Gastrocnemius medialis (tissue), 4 donors: Measurements from ENCODE around the gene CHRM1. TPM values are rescaled to one million over a fixed set of nuclear protein-coding genes. Genes with fewer than 3 reads are reported as not detected.

Experiments used
- ATAC-seq, 2 donors: fragments of 150-250 bp; one replicate each; pipeline ENCODE4 v1.9.1; 2016
- DNase-seq, 2 donors: peaks; one replicate each; pipeline ENCODE4 v3.0.0-alpha.2; 2019
- H3K27ac ChIP-seq, 4 donors: fragments of 200-600 bp; sonication (generic); 1 replicate in 1 of 4; 2 replicates in 3 of 4; pipeline ENCODE4 v1.5.1; 2016 to 2018; ENCODE audit warnings: mild to moderate bottlenecking in 2 of 4, moderate library complexity in 1 of 4
- H3K27me3 ChIP-seq, 3 donors: fragments of 200-600 bp; sonication (generic) in 2 of 3; 1 replicate in 1 of 3; 2 replicates in 2 of 3; pipeline versions ENCODE4 v1.5.1 to v1.6.0; 2016 to 2019; ENCODE audit warnings: mild to moderate bottlenecking in 1 of 3, moderate library complexity in 1 of 3
- H3K36me3 ChIP-seq, 2 donors: fragments of 200-600 bp; sonication (generic) in 1 of 2; one replicate each; pipeline ENCODE4 v1.5.1; 2017 to 2018
- H3K4me1 ChIP-seq, 2 donors: fragments of 200-600 bp; sonication (generic) in 1 of 2; one replicate each; pipeline ENCODE4 v1.5.1; 2016 to 2017; ENCODE audit warnings: mild to moderate bottlenecking in 2 of 2
- H3K4me3 ChIP-seq, 4 donors: fragments of 200-600 bp; sonication (generic) in 3 of 4; 1 replicate in 1 of 4; 2 replicates in 3 of 4; pipeline ENCODE4 v1.5.1; 2016 to 2019; ENCODE audit warnings: mild to moderate bottlenecking in 2 of 4
- H3K9me3 ChIP-seq, 3 donors: fragments of 200-600 bp; sonication (generic) in 2 of 3; 1 replicate in 1 of 3; 2 replicates in 2 of 3; pipeline ENCODE4 v1.5.1; 2016 to 2019
- CTCF ChIP-seq, 5 experiments: fragments of 450-650 bp in 3 of 5; fragments of 200-600 bp in 2 of 5; sonication (generic) in 2 of 5; IDR thresholded peaks in 4 of 5; conservative IDR thresholded peaks in 1 of 5; 1 replicate in 4 of 5; 2 replicates in 1 of 5; pipeline ENCODE4 v1.5.1; 2016 to 2019; ENCODE audit warnings: antibody characterized with exemption in 5 of 5, mild to moderate bottlenecking in 3 of 5, moderate library complexity in 3 of 5
- POLR2A ChIP-seq, 2 donors: fragments of 450-650 bp; IDR thresholded peaks; one replicate each; pipeline ENCODE4 v1.6.1; 2017; ENCODE audit warnings: antibody characterized with exemption in 2 of 2, mild to moderate bottlenecking in 2 of 2, moderate library complexity in 2 of 2
- in situ Hi-C, 4 donors: fragments of 200-750 bp; cut with MboI; loops; one replicate each; pipeline versions ENCODE4 v1.15.0 to v1.8.0; 2017; ENCODE audit warnings: low sequenced_read_pairs in 4 of 4
- intact Hi-C: fragments of 100-400 bp; cut with DNase I; formaldehyde crosslinking; loops from one replicate; pipeline ENCODE4 v1.15.1; 2023; ENCODE audit warnings: low total_unique reads
- total RNA-seq, 4 donors: library from RNA; depleted of rRNA; stranded (reverse); fragments of >200 nt; gene quantifications; one replicate each; pipeline versions ENCODE4 v1.1.0 to v1.2.3, GENCODE V29; 2016

Gene CHRM1
- total RNA-seq, 4 donors from 2014 or later: not detected

DNA sequence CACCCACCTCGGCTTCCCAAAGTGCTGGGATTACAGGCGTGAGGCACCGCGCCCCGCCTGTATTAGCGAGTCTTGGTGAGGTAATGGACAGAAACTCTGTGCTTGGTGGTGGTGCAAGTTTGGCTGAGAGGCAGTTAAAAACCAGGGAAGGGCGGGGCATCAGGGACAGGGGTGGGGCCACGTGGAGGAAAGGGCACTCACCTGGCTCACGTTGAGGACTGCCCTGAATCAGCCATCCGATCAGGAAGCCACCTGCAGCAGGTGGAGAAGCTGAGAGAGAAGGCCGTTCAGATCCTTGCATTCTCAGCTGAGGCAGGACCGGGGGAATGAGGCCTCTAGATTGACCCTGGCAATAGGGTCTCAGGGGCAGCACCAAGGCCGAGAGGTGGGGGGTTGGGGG is 12.1 kb upstream of the CHRM1 start:
- no peak for TF ChIP-seq POLR2A (IDR thresholded peaks at IDR 0.05)
- no peak for TF ChIP-seq CTCF (IDR thresholded peaks at IDR 0.05 in 4 of 5, conservative IDR thresholded peaks at IDR 0.05 in 1 of 5)
- no peak for ATAC-seq
- H3K9me3 ChIP-seq: no peaks in the 10 kb centered on the region
- H3K27me3 ChIP-seq: peaks cover 0 to 2% (median 0%) of the 10 kb centered on the region in 3 donors
- H3K4me1 ChIP-seq: no peaks in the 10 kb centered on the region
- no peaks in the 10 kb centered on the region for H3K36me3 ChIP-seq
- no peak overlapping the region for H3K4me3 ChIP-seq
- intact Hi-C loops: no loop called here
- no peak for DNase-seq
- in situ Hi-C loops: no loop called here
- H3K27ac ChIP-seq: no peak overlapping the region

- intact Hi-C loops (no loop called here), in situ Hi-C loops (no loop called here)
- peaks cover 11 to 17% (median 13%) of the 10 kb centered on the region in 3 donors for H3K27me3 ChIP-seq
These were observed 10.5 kb upstream of the CHRM1 start for GRCh38 chr11:62931499-62932278.

DNA sequence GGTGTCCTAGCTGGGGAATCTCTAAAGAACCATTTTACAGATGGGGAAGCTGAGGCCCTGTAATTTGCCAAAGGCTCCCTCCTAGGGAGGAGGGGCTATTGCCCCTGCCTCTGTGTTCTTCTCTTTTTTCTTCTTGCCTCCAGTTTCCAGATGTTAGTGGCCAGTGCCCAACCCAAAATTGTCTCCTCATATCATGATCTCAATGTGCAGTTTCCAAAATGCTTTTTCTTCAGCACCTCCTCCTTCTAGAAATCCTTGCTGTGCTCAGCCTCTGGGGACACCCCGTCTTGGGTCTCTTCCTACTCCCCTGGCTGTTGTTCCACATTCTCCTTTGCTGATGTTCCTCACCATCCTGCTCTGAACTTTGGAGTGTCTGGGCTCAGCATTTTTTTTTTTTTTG is 9.5 kb upstream of the CHRM1 start:
- ATAC-seq (no peak), DNase-seq (no peak)
- H3K4me1 ChIP-seq: peaks cover 2 to 12% of the 10 kb centered on the region in 2 donors
- intact Hi-C loops (no loop called here), in situ Hi-C loops (no loop called here)
- H3K27me3 ChIP-seq: peaks cover 20 to 27% (median 23%) of the 10 kb centered on the region in 3 donors
- no peak overlapping the region for H3K27ac ChIP-seq
- H3K9me3 ChIP-seq: no peaks in the 10 kb centered on the region
- TF ChIP-seq POLR2A (IDR thresholded peaks at IDR 0.05) (no peak), CTCF (IDR thresholded peaks at IDR 0.05 in 4 of 5, conservative IDR thresholded peaks at IDR 0.05 in 1 of 5) (no peak)
- no peak overlapping the region for H3K4me3 ChIP-seq
- no peaks in the 10 kb centered on the region for H3K36me3 ChIP-seq

More at GRCh38 chr11:62931499-62932278, 10.5 kb upstream of the CHRM1 start:
- Histone ChIP-seq H3K27ac (no peak overlapping the region), H3K4me3 (no peak overlapping the region), H3K36me3 (no peaks in the 10 kb centered on the region), H3K9me3 (no peaks in the 10 kb centered on the region), H3K4me1 (peaks cover 0 to 2% of the 10 kb centered on the region in 2 donors)
- DNase-seq (no peak), ATAC-seq (no peak)
- TF ChIP-seq POLR2A (IDR thresholded peaks at IDR 0.05) (no peak), CTCF (IDR thresholded peaks at IDR 0.05 in 4 of 5, conservative IDR thresholded peaks at IDR 0.05 in 1 of 5) (no peak)

DNA sequence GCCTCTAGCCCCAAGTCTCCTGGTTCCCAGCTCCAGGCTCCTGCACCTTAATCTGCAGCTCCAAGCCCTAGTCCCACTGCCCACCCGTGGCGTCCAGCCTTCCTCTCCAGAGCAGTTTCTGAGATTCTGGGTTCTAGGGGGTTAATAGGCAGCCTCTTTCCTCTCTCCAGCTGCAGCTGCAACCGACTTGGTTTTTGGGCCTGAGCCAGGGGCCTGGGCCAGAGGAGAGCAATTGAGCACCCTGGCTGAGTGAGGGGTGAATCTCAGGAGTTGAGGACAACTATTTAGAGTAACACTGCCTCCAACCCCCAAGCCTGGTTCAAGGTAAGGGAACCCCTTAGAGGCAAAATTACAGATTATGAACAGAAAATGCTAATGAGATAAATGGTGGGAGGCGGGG is 9.0 kb upstream of the CHRM1 start:
- Histone ChIP-seq H3K27ac (no peak overlapping the region), H3K4me1 (peaks cover 4 to 12% of the 10 kb centered on the region in 2 donors), H3K36me3 (no peaks in the 10 kb centered on the region), H3K9me3 (no peaks in the 10 kb centered on the region), H3K27me3 (peaks cover 25 to 32% (median 29%) of the 10 kb centered on the region in 3 donors), H3K4me3 (no peak overlapping the region)
- no peak for TF ChIP-seq POLR2A (IDR thresholded peaks at IDR 0.05)
- no peak for TF ChIP-seq CTCF (IDR thresholded peaks at IDR 0.05 in 4 of 5, conservative IDR thresholded peaks at IDR 0.05 in 1 of 5)
- DNase-seq: no peak
- ATAC-seq: no peak
- intact Hi-C loops: no loop called here
- in situ Hi-C loops: no loop called here
